GM12878 (cell line): Measurements from ENCODE around the gene PRMT1. TPM values are rescaled to one million over a fixed set of nuclear protein-coding genes. Genes with fewer than 3 reads are reported as not detected.

Experiments
- ATAC-seq: fragments of 200-7000 bp; cut with Tn5 transposase; 3 replicates; pipeline ENCODE4 v1.9.1; 2020; ENCODE audit warnings: mild to moderate bottlenecking, moderate library complexity
- BruUV-seq: library from RNA; stranded (reverse); fragments of 400-500 nt; replicated peaks from 2 replicates; lab custom pipeline; 2021; lab: Mats Ljungman, UMichigan
- CTCF ChIA-PET: fragments of 300-600 bp; sonication (Branson Sonifier 250); formaldehyde crosslinking; extraction: SDS; loops from one replicate; lab custom pipeline; 2021; ENCODE audit warnings: inconsistent platforms; lab: Yijun Ruan, JAX
- POLR2A ChIA-PET: fragments of 350-600 bp; formaldehyde crosslinking; extraction: SDS; loops from one replicate; lab custom pipeline; 2021; ENCODE audit warnings: inconsistent platforms; lab: Charles Lee
- RAD21 ChIA-PET: fragments of 300-600 bp; sonication (Branson Sonifier 250); formaldehyde crosslinking; loops from one replicate; lab custom pipeline; 2023; ENCODE audit warnings: antibody characterized with exemption; ENCODE audit not compliant: unreplicated experiment; lab: Charles Lee
- SMC1A ChIA-PET: fragments of 300-600 bp; sonication (Branson Sonifier 250); formaldehyde crosslinking; loops from one replicate; lab custom pipeline; 2023; ENCODE audit not compliant: unreplicated experiment, uncharacterized antibody; lab: Charles Lee
- DNase-seq: peaks from one replicate; pipeline ENCODE4 v3.0.0-alpha.2; 2011; ENCODE audit warnings: low read depth, low spot score
- FAIRE-seq: peaks from 3 replicates; lab custom pipeline; 2011; peaks lifted over from hg19 to GRCh38; lab: Jason Lieb, UNC
- H2AFZ ChIP-seq: 2 replicates; pipeline ENCODE4 v1.6.0; 2011; ENCODE audit warnings: low read depth, low read length, control low read depth; ENCODE audit not compliant: control insufficient read depth
- H3K27ac ChIP-seq: 2 replicates; pipeline ENCODE4 v1.5.1; 2011; ENCODE audit warnings: control low read depth; ENCODE audit not compliant: control insufficient read depth, insufficient read depth
- H3K27me3 ChIP-seq, 2 experiments: replicated peaks in 1 of 2; 2 replicates each; pipeline versions ENCODE4 v1.6.0 to v1.6.1; 2011; ENCODE audit warnings: low read length in 1 of 2; ENCODE audit not compliant: control insufficient read depth in 2 of 2, insufficient read depth in 2 of 2
- H3K36me3 ChIP-seq, 2 experiments: 2 replicates each; pipeline ENCODE4 v1.5.1; 2011; ENCODE audit warnings: low read length in 1 of 2; ENCODE audit not compliant: control insufficient read depth in 2 of 2, insufficient read depth in 2 of 2
- H3K4me1 ChIP-seq: 2 replicates; pipeline ENCODE4 v1.6.1; 2011; ENCODE audit warnings: mild to moderate bottlenecking, low read length, moderate library complexity, mixed read lengths; ENCODE audit not compliant: control insufficient read depth, insufficient read depth
- H3K4me2 ChIP-seq: 2 replicates; pipeline ENCODE4 v1.6.0; 2011; ENCODE audit warnings: control low read depth; ENCODE audit not compliant: control insufficient read depth, insufficient read depth
- H3K4me3 ChIP-seq: fragments of 200-600 bp; sonication (generic); 2 replicates; pipeline ENCODE4 v1.5.1; 2016
- H3K79me2 ChIP-seq: 2 replicates; pipeline ENCODE4 v1.6.0; 2011; ENCODE audit warnings: low read length; ENCODE audit not compliant: control insufficient read depth, insufficient read depth
- H3K9ac ChIP-seq: 2 replicates; pipeline ENCODE4 v1.8.0; 2011; ENCODE audit warnings: low read length, control low read depth, mixed read lengths; ENCODE audit not compliant: control insufficient read depth, insufficient read depth
- H3K9me3 ChIP-seq: replicated peaks from 3 replicates; pipeline ENCODE4 v1.5.1; 2011; ENCODE audit warnings: mild to moderate bottlenecking, low read length; ENCODE audit not compliant: control insufficient read depth, insufficient read depth
- H4K20me1 ChIP-seq: 2 replicates; pipeline ENCODE4 v1.6.0; 2011; ENCODE audit not compliant: control insufficient read depth, insufficient read depth
- CHD2 ChIP-seq: IDR thresholded peaks from 2 replicates; pipeline ENCODE4 v1.6.1; 2011; ENCODE audit warnings: low read depth, low read length, improper control_type of control experiment, borderline replicate concordance
- ZNF217 ChIP-seq: fragments of 450-650 bp; IDR thresholded peaks from 2 replicates; pipeline ENCODE4 v1.6.1; 2017; ENCODE audit warnings: antibody characterized with exemption, mild to moderate bottlenecking
- WGBS: methylation state at CpG from one replicate; pipeline ENCODE4 v1.1.6; 2016; ENCODE audit warnings: low lambda C conversion rate; ENCODE audit not compliant: insufficient replicate concordance, insufficient coverage; ENCODE audit errors: missing lambda C conversion rate; 5-methylcytosine and 5-hydroxymethylcytosine counted together
- in situ Hi-C: fragments of 300-500 bp; cut with MboI; formaldehyde crosslinking; loops from 9 replicates; pipeline ENCODE4 v1.14.3; 2018; ENCODE audit warnings: mixed read lengths
- intact Hi-C: fragments of 100-400 bp; cut with micrococcal nuclease; formaldehyde crosslinking; loops from one replicate; pipeline ENCODE4 v1.14.2; 2022; ENCODE audit not compliant: unreplicated experiment
- polyA plus RNA-seq, 11 experiments: library from polyadenylated mRNA; depleted of rRNA in 4 of 11; unstranded in 6 of 11; stranded (reverse) in 5 of 11; fragments of >200 nt; fragmentation: Nextera tagmentation in 4 of 11; fragmentation: Illumina TruSeq in 1 of 11; extraction: Ambion mirVana in 4 of 11; extraction: Trizol in 1 of 11; gene quantifications; 1 replicate in 1 of 11; 2 replicates in 10 of 11; pipeline versions ENCODE4 v1.2.1 to v1.2.3, GENCODE V29; 2011 to 2016; ENCODE audit warnings: inconsistent platforms in 2 of 11, missing spikeins in 2 of 11, low read depth in 1 of 11
- total RNA-seq, 4 experiments: library from RNA; depleted of rRNA in 3 of 4; stranded (reverse); fragments of >200 nt in 3 of 4; fragmentation: Illumina TruSeq in 1 of 4; extraction: Trizol in 1 of 4; gene quantifications; 2 replicates each; pipeline versions ENCODE4 v1.2.1 to v1.2.3, GENCODE V29; 2013 to 2021
- TF ChIP-seq, protein P1 (sequence below): IDR thresholded peaks from 2 replicates; pipeline ENCODE4 v1.6.1; 2012; ENCODE audit warnings: mild to moderate bottlenecking, low read depth, low read length

PRMT1 gene
- total and polyA plus RNA-seq, 10 of the 15 experiments (the other 5 are each of a cell fraction or from before 2014, with no cell fraction given): 19.9 to 667 (median 444) TPM

DNA sequence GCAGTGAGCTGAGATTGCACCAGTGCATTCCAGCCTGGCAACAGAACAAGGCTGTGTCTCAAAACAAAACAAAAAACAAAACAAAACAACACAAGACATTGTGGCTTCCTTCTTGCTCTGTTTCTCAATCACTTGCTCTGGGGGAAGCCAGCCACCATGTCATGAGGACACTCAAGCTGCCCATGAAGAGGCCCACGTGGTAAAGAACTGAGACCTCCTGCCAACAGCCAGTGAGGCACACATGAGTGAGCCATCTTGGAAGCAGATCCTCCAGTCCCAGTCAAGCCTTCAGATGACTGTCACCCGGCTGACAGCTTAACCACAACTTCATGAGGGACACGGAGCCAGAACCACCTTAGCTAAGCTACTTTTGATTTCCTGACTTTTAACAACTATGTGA lies 39.1 kb downstream of the PRMT1 start:
- TF ChIP-seq, protein P1, sequence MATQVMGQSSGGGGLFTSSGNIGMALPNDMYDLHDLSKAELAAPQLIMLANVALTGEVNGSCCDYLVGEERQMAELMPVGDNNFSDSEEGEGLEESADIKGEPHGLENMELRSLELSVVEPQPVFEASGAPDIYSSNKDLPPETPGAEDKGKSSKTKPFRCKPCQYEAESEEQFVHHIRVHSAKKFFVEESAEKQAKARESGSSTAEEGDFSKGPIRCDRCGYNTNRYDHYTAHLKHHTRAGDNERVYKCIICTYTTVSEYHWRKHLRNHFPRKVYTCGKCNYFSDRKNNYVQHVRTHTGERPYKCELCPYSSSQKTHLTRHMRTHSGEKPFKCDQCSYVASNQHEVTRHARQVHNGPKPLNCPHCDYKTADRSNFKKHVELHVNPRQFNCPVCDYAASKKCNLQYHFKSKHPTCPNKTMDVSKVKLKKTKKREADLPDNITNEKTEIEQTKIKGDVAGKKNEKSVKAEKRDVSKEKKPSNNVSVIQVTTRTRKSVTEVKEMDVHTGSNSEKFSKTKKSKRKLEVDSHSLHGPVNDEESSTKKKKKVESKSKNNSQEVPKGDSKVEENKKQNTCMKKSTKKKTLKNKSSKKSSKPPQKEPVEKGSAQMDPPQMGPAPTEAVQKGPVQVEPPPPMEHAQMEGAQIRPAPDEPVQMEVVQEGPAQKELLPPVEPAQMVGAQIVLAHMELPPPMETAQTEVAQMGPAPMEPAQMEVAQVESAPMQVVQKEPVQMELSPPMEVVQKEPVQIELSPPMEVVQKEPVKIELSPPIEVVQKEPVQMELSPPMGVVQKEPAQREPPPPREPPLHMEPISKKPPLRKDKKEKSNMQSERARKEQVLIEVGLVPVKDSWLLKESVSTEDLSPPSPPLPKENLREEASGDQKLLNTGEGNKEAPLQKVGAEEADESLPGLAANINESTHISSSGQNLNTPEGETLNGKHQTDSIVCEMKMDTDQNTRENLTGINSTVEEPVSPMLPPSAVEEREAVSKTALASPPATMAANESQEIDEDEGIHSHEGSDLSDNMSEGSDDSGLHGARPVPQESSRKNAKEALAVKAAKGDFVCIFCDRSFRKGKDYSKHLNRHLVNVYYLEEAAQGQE: no peak
- TF ChIP-seq ZNF217 (no peak), CHD2 (no peak)
- H3K4me1 ChIP-seq: no peaks in the 10 kb centered on the region
- POLR2A ChIA-PET: no interaction called here
- H3K36me3 ChIP-seq: no peaks in the 10 kb centered on the region
- FAIRE-seq (no peak), DNase-seq (no peak), ATAC-seq (no peak)
- no peak overlapping the region for H3K9ac ChIP-seq
- no peaks in the 10 kb centered on the region for H3K9me3 ChIP-seq
- 44% methylated on average over 3 of the region's 3 CpGs for WGBS
- H3K27ac ChIP-seq: no peak overlapping the region
- no peaks in the 10 kb centered on the region for H3K27me3 ChIP-seq
- no peak overlapping the region for H2AFZ ChIP-seq
- SMC1A ChIA-PET: no interaction called here
- intact Hi-C loops: no loop called here
- H4K20me1 ChIP-seq: no peaks in the 10 kb centered on the region
- RAD21 ChIA-PET: no interaction called here
- in situ Hi-C loops: no loop called here
- no TSS peak for BruUV-seq
- no peak overlapping the region for H3K4me2 ChIP-seq
- no peak overlapping the region for H3K4me3 ChIP-seq
- H3K79me2 ChIP-seq: no peaks in the 10 kb centered on the region
- CTCF ChIA-PET: interaction anchor here (1.0 to 1.9 kb wide), 2 partner anchors 52 to 68 kb away, joined by 3 to 4 read pairs; no protein-coding TSS in a partner anchor
